Trophoblast cell (in vitro differentiated cells and primary cell): ENCODE results near the gene SUSD4.
A peak's percentile ranks its signal among the peaks of the same experiment; 100 is the strongest.

ENCODE experiments used
- DNase-seq, 2 donors: peaks; one replicate each; pipeline ENCODE4 v3.0.0-alpha.2; 2016
- H2AFZ ChIP-seq: 2 replicates; pipeline ENCODE4 v1.6.1; 2013; ENCODE audit warnings: low read length, moderate library complexity, mild to moderate bottlenecking; ENCODE audit not compliant: insufficient read depth, poor library complexity
- H2AK5ac ChIP-seq: 2 replicates; pipeline ENCODE4 v1.6.1; 2013; ENCODE audit warnings: mild to moderate bottlenecking, low read length
- H2BK120ac ChIP-seq: 2 replicates; pipeline ENCODE4 v1.6.1; 2013; ENCODE audit warnings: low read length, mild to moderate bottlenecking, moderate library complexity; ENCODE audit not compliant: insufficient read depth, poor library complexity
- H2BK12ac ChIP-seq: 2 replicates; pipeline ENCODE4 v1.6.1; 2013; ENCODE audit warnings: mild to moderate bottlenecking, low read length, moderate library complexity
- H2BK5ac ChIP-seq: 2 replicates; pipeline ENCODE4 v1.6.1; 2013; ENCODE audit warnings: low read length, low read depth, moderate library complexity, mild to moderate bottlenecking; ENCODE audit not compliant: poor library complexity
- H3K14ac ChIP-seq: 2 replicates; pipeline ENCODE4 v1.6.1; 2013; ENCODE audit warnings: mild to moderate bottlenecking, low read length
- H3K18ac ChIP-seq: 2 replicates; pipeline ENCODE4 v1.6.1; 2013; ENCODE audit warnings: mild to moderate bottlenecking, low read length
- H3K23ac ChIP-seq: 2 replicates; pipeline ENCODE4 v1.6.1; 2013; ENCODE audit warnings: low read length
- H3K27ac ChIP-seq: 2 replicates; pipeline ENCODE4 v1.5.1; 2013; ENCODE audit warnings: low read depth, mild to moderate bottlenecking, inconsistent platforms, low read length, moderate library complexity
- H3K27me3 ChIP-seq: 2 replicates; pipeline ENCODE4 v1.6.1; 2013; ENCODE audit warnings: inconsistent platforms, mild to moderate bottlenecking, low read length, moderate library complexity; ENCODE audit not compliant: insufficient read depth
- H3K36me3 ChIP-seq, 2 experiments: 1 replicate in 1 of 2; 2 replicates in 1 of 2; pipeline ENCODE4 v1.6.1; 2013; ENCODE audit warnings: low read length in 2 of 2, mild to moderate bottlenecking in 2 of 2, moderate library complexity in 1 of 2; ENCODE audit not compliant: insufficient read depth in 2 of 2, control insufficient read depth in 1 of 2
- H3K4ac ChIP-seq: 2 replicates; pipeline ENCODE4 v1.6.1; 2013; ENCODE audit warnings: low read depth, mild to moderate bottlenecking, low read length, moderate library complexity
- H3K4me1 ChIP-seq, 2 experiments: 1 replicate in 1 of 2; 2 replicates in 1 of 2; pipeline ENCODE4 v1.6.1; 2013; ENCODE audit warnings: low read length in 2 of 2, mild to moderate bottlenecking in 2 of 2, moderate library complexity in 1 of 2; ENCODE audit not compliant: insufficient read depth in 2 of 2, control insufficient read depth in 1 of 2
- H3K4me2 ChIP-seq: 2 replicates; pipeline ENCODE4 v1.6.1; 2013; ENCODE audit warnings: inconsistent platforms, mild to moderate bottlenecking, low read length, moderate library complexity
- H3K4me3 ChIP-seq: 2 replicates; pipeline ENCODE4 v1.5.1; 2013; ENCODE audit warnings: mild to moderate bottlenecking, low read depth, low read length, inconsistent platforms
- H3K79me1 ChIP-seq: one replicate; pipeline ENCODE4 v1.6.1; 2013; ENCODE audit warnings: low read length
- H3K79me2 ChIP-seq: 2 replicates; pipeline ENCODE4 v1.6.1; 2013; ENCODE audit warnings: low read length, mild to moderate bottlenecking; ENCODE audit not compliant: control insufficient read depth, insufficient read depth, poor library complexity
- H3K9ac ChIP-seq: 2 replicates; pipeline ENCODE4 v1.6.1; 2013; ENCODE audit warnings: mild to moderate bottlenecking, low read length
- H3K9me3 ChIP-seq: 2 replicates; pipeline ENCODE4 v1.6.1; 2013; ENCODE audit warnings: low read depth, mild to moderate bottlenecking, control low read depth, inconsistent platforms, low read length; ENCODE audit not compliant: insufficient read depth
- H4K12ac ChIP-seq: 2 replicates; pipeline ENCODE4 v1.6.1; 2013; ENCODE audit warnings: low read depth, mild to moderate bottlenecking, low read length, moderate library complexity
- H4K8ac ChIP-seq: 2 replicates; pipeline ENCODE4 v1.6.1; 2013; ENCODE audit warnings: low read depth, mild to moderate bottlenecking, low read length, moderate library complexity
- H4K91ac ChIP-seq: one replicate; pipeline ENCODE4 v1.6.1; 2013; ENCODE audit warnings: low read depth, mild to moderate bottlenecking, low read length, moderate library complexity
- WGBS: extraction: QIAGEN DNeasy Blood & Tissue Kit; methylation state at CpG from one replicate; pipeline ENCODE4 v1.1.7; 2013; ENCODE audit warnings: missing lambda C conversion rate; ENCODE audit not compliant: insufficient read length, insufficient coverage; ENCODE audit errors: extremely low coverage; 5-methylcytosine and 5-hydroxymethylcytosine counted together

The SUSD4 gene

DNA sequence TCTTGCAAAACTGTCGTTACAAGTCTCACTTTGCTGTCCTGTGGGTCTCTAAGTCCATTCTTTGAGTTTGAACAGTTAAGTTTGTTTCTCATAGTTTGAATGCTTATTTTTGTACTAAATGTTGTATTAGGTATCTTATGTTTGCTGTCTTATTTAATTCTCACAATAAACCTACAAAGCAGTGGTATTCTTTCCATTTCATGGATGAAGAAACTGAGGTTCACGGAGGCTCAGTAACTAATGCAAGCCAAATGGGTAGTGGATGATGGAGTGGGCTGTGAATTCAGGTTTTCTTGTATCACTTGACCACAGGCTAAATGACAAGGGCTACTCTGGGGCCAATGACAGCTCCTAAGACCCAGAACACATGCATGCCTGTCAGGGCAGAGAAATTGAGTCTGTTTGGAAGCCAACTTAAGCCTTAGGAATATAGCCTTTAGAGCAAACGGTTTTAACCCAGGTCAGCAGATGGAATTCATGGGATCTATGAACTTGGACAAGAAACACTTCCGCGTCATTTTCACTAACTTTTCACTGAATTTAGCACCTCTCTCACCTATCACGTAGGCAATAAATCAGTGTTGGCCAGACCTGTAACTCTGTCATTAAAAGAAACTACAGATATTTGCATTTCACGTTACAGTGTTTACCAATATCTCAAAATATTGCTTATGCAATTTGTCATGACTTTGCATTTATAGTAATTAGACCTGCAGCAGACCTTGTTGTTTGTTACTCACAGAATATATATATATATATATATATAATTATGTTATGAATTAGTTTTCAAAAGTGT, 153.8 kb downstream of the SUSD4 start:
- no peak overlapping the region for H3K23ac ChIP-seq
- H2AK5ac ChIP-seq, result no peak overlapping the region
- no CpG with 5 or more reads among the region's 7 CpGs for WGBS
- H3K79me1 ChIP-seq, result peaks cover 5% of the 10 kb centered on the region
- no peaks in the 10 kb centered on the region for H3K27me3 ChIP-seq
- no peak overlapping the region for H4K8ac ChIP-seq
- no peak overlapping the region for H3K4ac ChIP-seq
- H3K4me1 ChIP-seq, result peaks cover 13% of the 10 kb centered on the region in 2 experiments
- no peak overlapping the region for H2AFZ ChIP-seq
- H2BK12ac ChIP-seq, result no peak overlapping the region
- no peak overlapping the region for H3K14ac ChIP-seq
- H4K91ac ChIP-seq, result peak overlapping the region; percentile 21
- H3K36me3 ChIP-seq, result no peaks in the 10 kb centered on the region
- DNase-seq, result no peak
- no peak overlapping the region for H4K12ac ChIP-seq
- H3K9me3 ChIP-seq, result no peaks in the 10 kb centered on the region
- no peak overlapping the region for H3K4me2 ChIP-seq
- no peak overlapping the region for H3K4me3 ChIP-seq
- H3K18ac ChIP-seq, result no peak overlapping the region
- no peak overlapping the region for H3K9ac ChIP-seq
- no peaks in the 10 kb centered on the region for H3K79me2 ChIP-seq
- no peak overlapping the region for H3K27ac ChIP-seq
- no peak overlapping the region for H2BK5ac ChIP-seq
- no peak overlapping the region for H2BK120ac ChIP-seq

DNA sequence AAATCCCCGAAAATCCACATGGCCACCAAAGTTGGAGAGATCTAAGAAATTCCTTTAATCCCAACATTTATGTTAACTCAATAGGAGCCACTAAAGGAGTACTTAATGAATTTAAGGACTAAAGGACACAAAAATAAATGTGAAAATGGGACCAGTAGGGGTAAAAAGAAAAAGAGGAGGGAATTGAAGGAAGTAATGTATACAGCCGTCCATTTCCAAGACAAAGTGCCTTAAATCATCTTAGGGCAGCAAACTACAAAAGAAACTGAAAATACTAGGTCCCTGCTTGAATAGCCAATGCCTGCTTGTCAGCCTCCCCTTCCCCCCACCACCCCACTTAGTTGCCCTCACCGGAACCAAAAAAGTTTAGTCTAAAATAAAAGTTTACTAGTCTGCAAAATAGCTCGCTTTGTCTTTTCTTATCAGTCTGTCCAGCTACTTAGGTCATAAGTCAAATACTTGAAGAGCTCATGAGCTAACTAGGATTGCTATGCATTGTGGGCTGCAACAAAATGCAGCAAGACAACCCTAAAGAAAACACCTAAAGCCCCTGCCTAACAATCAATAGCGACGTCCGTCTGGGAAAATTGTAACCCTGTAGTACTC, 154.6 kb downstream of the SUSD4 start:
- H4K91ac ChIP-seq, result peak overlapping the region; percentile 19
- no peak overlapping the region for H3K18ac ChIP-seq
- no peak overlapping the region for H3K4me2 ChIP-seq
- no peak overlapping the region for H2BK5ac ChIP-seq
- H2AFZ ChIP-seq, result no peak overlapping the region
- H3K27ac ChIP-seq, result no peak overlapping the region
- peaks cover 5% of the 10 kb centered on the region for H3K79me1 ChIP-seq
- H2BK120ac ChIP-seq, result no peak overlapping the region
- no peaks in the 10 kb centered on the region for H3K9me3 ChIP-seq
- H3K36me3 ChIP-seq, result no peaks in the 10 kb centered on the region
- peak; percentile 25 to 59 for DNase-seq
- no peak overlapping the region for H2AK5ac ChIP-seq
- WGBS, result no CpG with 5 or more reads among the region's 7 CpGs
- no peak overlapping the region for H4K8ac ChIP-seq
- H4K12ac ChIP-seq, result no peak overlapping the region
- H3K9ac ChIP-seq, result no peak overlapping the region
- H3K23ac ChIP-seq, result no peak overlapping the region
- H3K4me3 ChIP-seq, result no peak overlapping the region
- H3K14ac ChIP-seq, result no peak overlapping the region
- peaks cover 13% of the 10 kb centered on the region in 2 experiments for H3K4me1 ChIP-seq
- H3K4ac ChIP-seq, result no peak overlapping the region
- H3K27me3 ChIP-seq, result no peaks in the 10 kb centered on the region
- peak overlapping the region; percentile 37 for H2BK12ac ChIP-seq
- H3K79me2 ChIP-seq, result no peaks in the 10 kb centered on the region

DNA sequence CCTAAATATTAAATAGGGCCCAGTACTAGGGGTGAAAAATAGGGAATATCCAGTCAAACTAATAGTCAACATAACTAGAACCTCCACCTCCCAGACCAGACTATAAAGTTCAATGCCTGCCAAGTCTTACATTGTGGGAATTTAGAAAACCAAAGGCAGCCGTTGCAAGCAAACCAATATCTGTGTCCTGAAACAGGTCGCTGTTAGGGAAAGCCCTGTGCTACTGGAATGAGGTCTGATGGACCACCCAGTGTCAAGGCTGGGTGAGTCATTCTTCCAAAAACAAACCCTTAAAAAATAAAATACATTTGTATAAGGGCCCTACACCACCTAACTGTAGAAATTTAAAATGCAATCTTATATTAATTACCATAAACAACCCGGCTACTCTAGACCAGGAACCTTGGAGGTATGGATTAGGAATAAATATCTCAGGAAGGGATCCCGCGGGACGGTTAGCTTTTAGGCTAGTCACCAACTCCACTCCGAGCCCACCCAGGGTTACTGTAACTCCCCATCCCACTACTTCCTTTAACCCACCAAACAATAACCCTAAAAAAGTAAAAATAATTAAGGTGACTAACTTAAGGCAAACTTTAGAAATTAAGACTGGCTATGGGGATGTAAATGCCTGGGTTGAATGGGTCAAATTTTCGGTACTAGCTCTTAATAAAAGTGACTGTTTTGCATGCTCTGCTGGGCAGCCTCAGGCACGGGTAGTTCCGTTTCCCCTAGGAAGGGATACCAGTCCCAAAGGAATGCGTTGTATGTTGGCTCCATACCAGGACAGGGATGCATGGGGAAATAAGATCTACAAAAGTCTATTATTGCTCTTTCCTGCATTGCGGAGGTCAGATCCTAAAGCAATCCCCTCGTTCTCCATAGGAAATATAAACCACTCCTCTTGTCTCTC, 155.6 kb downstream of the SUSD4 start:
- no peak overlapping the region for H2AK5ac ChIP-seq
- H3K4me3 ChIP-seq, result no peak overlapping the region
- no peak overlapping the region for H4K8ac ChIP-seq
- H3K4me2 ChIP-seq, result no peak overlapping the region
- H3K9me3 ChIP-seq, result no peaks in the 10 kb centered on the region
- peak overlapping the region; percentile 31 for H2BK120ac ChIP-seq
- peak overlapping the region; percentile 37 for H2BK12ac ChIP-seq
- H3K27me3 ChIP-seq, result no peaks in the 10 kb centered on the region
- H2BK5ac ChIP-seq, result no peak overlapping the region
- H3K23ac ChIP-seq, result no peak overlapping the region
- peaks cover 13% of the 10 kb centered on the region in 2 experiments for H3K4me1 ChIP-seq
- peaks cover 5% of the 10 kb centered on the region for H3K79me1 ChIP-seq
- DNase-seq, result peak; percentile 41 to 72
- H2AFZ ChIP-seq, result no peak overlapping the region
- peak overlapping the region; percentile 19 for H4K91ac ChIP-seq
- no peak overlapping the region for H3K9ac ChIP-seq
- WGBS, result no CpG with 5 or more reads among the region's 13 CpGs
- no peak overlapping the region for H3K4ac ChIP-seq
- no peaks in the 10 kb centered on the region for H3K79me2 ChIP-seq
- H3K18ac ChIP-seq, result no peak overlapping the region
- no peak overlapping the region for H4K12ac ChIP-seq
- H3K14ac ChIP-seq, result no peak overlapping the region
- H3K27ac ChIP-seq, result no peak overlapping the region
- no peaks in the 10 kb centered on the region for H3K36me3 ChIP-seq

- no peak overlapping the region for H4K12ac ChIP-seq
- H3K79me1 ChIP-seq, result peaks cover 5% of the 10 kb centered on the region
- no peak overlapping the region for H3K4ac ChIP-seq
- H3K9ac ChIP-seq, result no peak overlapping the region
- no peak overlapping the region for H3K14ac ChIP-seq
- no peak overlapping the region for H2AK5ac ChIP-seq
- no peak overlapping the region for H3K27ac ChIP-seq
- no peak overlapping the region for H3K18ac ChIP-seq
- peaks cover 13% of the 10 kb centered on the region in 2 experiments for H3K4me1 ChIP-seq
- H3K79me2 ChIP-seq, result no peaks in the 10 kb centered on the region
- H3K36me3 ChIP-seq, result no peaks in the 10 kb centered on the region
- no peak overlapping the region for H3K4me2 ChIP-seq
- H2AFZ ChIP-seq, result no peak overlapping the region
- no peak for DNase-seq
- H4K91ac ChIP-seq, result no peak overlapping the region
- no peak overlapping the region for H2BK12ac ChIP-seq
- H2BK5ac ChIP-seq, result no peak overlapping the region
- no CpG with 5 or more reads among the region's 3 CpGs for WGBS
- H3K9me3 ChIP-seq, result no peaks in the 10 kb centered on the region
- H4K8ac ChIP-seq, result no peak overlapping the region
- H2BK120ac ChIP-seq, result no peak overlapping the region
- no peak overlapping the region for H3K4me3 ChIP-seq
- H3K23ac ChIP-seq, result no peak overlapping the region
- H3K27me3 ChIP-seq, result no peaks in the 10 kb centered on the region
These were observed 156.5 kb downstream of the SUSD4 start for GRCh38 chr1:223207293-223208066.
